Gastroesophageal sphincter (tissue), 4 donors: ENCODE data around the gene NAPG. TPM values are rescaled to one million over a fixed set of nuclear protein-coding genes. Genes with fewer than 3 reads are reported as not detected.
"Not testable (repeated sequence)": the region's sequence is repeated elsewhere in the genome, so short reads cannot be mapped to it uniquely, and the experiment has no call there.

Source experiments
- ATAC-seq: fragments of 150-250 bp; one replicate; pipeline ENCODE4 v1.9.1; 2016; ENCODE audit warnings: mild to moderate bottlenecking, moderate library complexity
- H3K27ac ChIP-seq, 4 donors: fragments of 200-600 bp; sonication (generic) in 3 of 4; 1 replicate in 3 of 4; 2 replicates in 1 of 4; pipeline ENCODE4 v1.5.1; 2016 to 2019
- H3K27me3 ChIP-seq: fragments of 200-600 bp; sonication (generic); one replicate; pipeline ENCODE4 v1.5.1; 2019
- H3K36me3 ChIP-seq, 2 donors: fragments of 200-600 bp; sonication (generic); one replicate each; pipeline ENCODE4 v1.5.1; 2019; ENCODE audit warnings: control low read depth in 1 of 2
- H3K4me1 ChIP-seq, 3 donors: fragments of 200-600 bp; sonication (generic); 1 replicate in 2 of 3; 2 replicates in 1 of 3; pipeline ENCODE4 v1.5.1; 2016 to 2019; ENCODE audit warnings: control low read depth in 2 of 3
- H3K4me3 ChIP-seq, 2 donors: fragments of 200-600 bp; sonication (generic); one replicate each; pipeline ENCODE4 v1.5.1; 2019; ENCODE audit warnings: mild to moderate bottlenecking in 1 of 2, moderate library complexity in 1 of 2
- H3K9me3 ChIP-seq, 3 donors: fragments of 200-600 bp; sonication (generic); one replicate each; pipeline ENCODE4 v1.5.1; 2017 to 2019; ENCODE audit warnings: control low read depth in 2 of 3
- CTCF ChIP-seq, 4 experiments: fragments of 200-600 bp in 2 of 4; fragments of 450-650 bp in 2 of 4; sonication (generic) in 1 of 4; IDR thresholded peaks; one replicate each; pipeline ENCODE4 v1.5.1; 2017 to 2019; ENCODE audit warnings: antibody characterized with exemption in 4 of 4, mild to moderate bottlenecking in 2 of 4, moderate library complexity in 2 of 4
- EP300 ChIP-seq: sonication (generic); formaldehyde crosslinking; IDR thresholded peaks from one replicate; pipeline ENCODE4 v1.6.1; 2017; ENCODE audit warnings: antibody characterized with exemption, mild to moderate bottlenecking
- POLR2A ChIP-seq, 2 donors: fragments of 450-650 bp; IDR thresholded peaks; one replicate each; pipeline ENCODE4 v1.6.1; 2017; ENCODE audit warnings: antibody characterized with exemption in 2 of 2, mild to moderate bottlenecking in 2 of 2, moderate library complexity in 1 of 2
- POLR2AphosphoS5 ChIP-seq: sonication (generic); formaldehyde crosslinking; IDR thresholded peaks from one replicate; pipeline ENCODE4 v1.6.1; 2017; ENCODE audit warnings: antibody characterized with exemption
- WGBS, 2 donors: methylation state at CpG; one replicate each; pipeline ENCODE4 v1.1.5; 2018; ENCODE audit warnings: low coverage in 1 of 2; 5-methylcytosine and 5-hydroxymethylcytosine counted together
- total RNA-seq, 4 donors: library from RNA; depleted of rRNA; stranded (reverse); fragments of >200 nt; gene quantifications; one replicate each; pipeline ENCODE4 v1.1.0, GENCODE V29; 2016

NAPG gene
- total RNA-seq, 4 donors from 2014 or later = 39.2 to 57.5 (median 45.0) TPM

GRCh38 chr18:10570622-10571021 is 44.8 kb downstream of the NAPG start:
- no peaks in the 10 kb centered on the region for H3K4me1 ChIP-seq
- no peak for TF ChIP-seq POLR2A (IDR thresholded peaks at IDR 0.05)
- TF ChIP-seq POLR2AphosphoS5 = no peak
- TF ChIP-seq CTCF (IDR thresholded peaks at IDR 0.05) = no peak
- no peak for TF ChIP-seq EP300
- no peaks in the 10 kb centered on the region for H3K36me3 ChIP-seq
- no peak overlapping the region for H3K27ac ChIP-seq
- 82 to 100% methylated on average over 1 of the region's 1 CpG for WGBS, 2 donors
- ATAC-seq = no peak
- no peaks in the 10 kb centered on the region for H3K9me3 ChIP-seq
- H3K4me3 ChIP-seq = no peak overlapping the region
- no peaks in the 10 kb centered on the region for H3K27me3 ChIP-seq

- no peaks in the 10 kb centered on the region for H3K4me1 ChIP-seq
- no peaks in the 10 kb centered on the region for H3K27me3 ChIP-seq
- H3K9me3 ChIP-seq = no peaks in the 10 kb centered on the region
- no peak overlapping the region for H3K4me3 ChIP-seq
- H3K36me3 ChIP-seq = no peaks in the 10 kb centered on the region
- no peak overlapping the region for H3K27ac ChIP-seq
- no peak for ATAC-seq
- TF ChIP-seq POLR2A (IDR thresholded peaks at IDR 0.05) (no peak), EP300 (no peak), POLR2AphosphoS5 (no peak), CTCF (IDR thresholded peaks at IDR 0.05) (no peak)
- no CpG with 5 or more reads among the region's 2 CpGs for WGBS, 2 donors
Observed at GRCh38 chr18:10571537-10571936, 45.7 kb downstream of the NAPG start.

GRCh38 chr18:10573261-10573660 is 47.4 kb downstream of the NAPG start:
- H3K36me3 ChIP-seq, H3K9me3 ChIP-seq, H3K27ac ChIP-seq, ATAC-seq, H3K4me1 ChIP-seq, H3K4me3 ChIP-seq, H3K27me3 ChIP-seq: not testable (repeated sequence)
- no CpG with 5 or more reads among the region's 2 CpGs for WGBS, 2 donors

GRCh38 chr18:10574412-10574811 is 48.6 kb downstream of the NAPG start:
- H3K4me1 ChIP-seq, H3K9me3 ChIP-seq, H3K4me3 ChIP-seq, ATAC-seq, H3K36me3 ChIP-seq, H3K27ac ChIP-seq, H3K27me3 ChIP-seq: not testable (repeated sequence)
- WGBS, 2 donors = 75 to 85% methylated on average over 2 of the region's 2 CpGs

- not testable (repeated sequence) for H3K9me3 ChIP-seq, ATAC-seq, H3K27ac ChIP-seq, H3K4me1 ChIP-seq, H3K36me3 ChIP-seq, H3K4me3 ChIP-seq, H3K27me3 ChIP-seq
- no CpG with 5 or more reads among the region's 25 CpGs for WGBS, 2 donors
Observed at GRCh38 chr18:10577842-10578572, 52.2 kb downstream of the NAPG start.

GRCh38 chr18:10578573-10578899 is 52.7 kb downstream of the NAPG start:
- not testable (repeated sequence) for H3K27me3 ChIP-seq, H3K4me1 ChIP-seq, H3K36me3 ChIP-seq, ATAC-seq, H3K4me3 ChIP-seq, H3K27ac ChIP-seq, H3K9me3 ChIP-seq
- 93% methylated on average over 11 of the region's 11 CpGs; no CpG with 5 or more reads in 1 of the 2 donors for WGBS, 2 donors

GRCh38 chr18:10579079-10579867 is 53.4 kb downstream of the NAPG start:
- Histone ChIP-seq H3K27ac (no peak overlapping the region), H3K27me3 (no peaks in the 10 kb centered on the region), H3K9me3 (peaks cover 0 to 8% (median 0%) of the 10 kb centered on the region in 3 donors), H3K4me3 (no peak overlapping the region), H3K36me3 (no peaks in the 10 kb centered on the region), H3K4me1 (no peaks in the 10 kb centered on the region)
- WGBS, 2 donors = 71 to 80% methylated on average over 2 to 7 of the region's 12 CpGs
- ATAC-seq = no peak
- TF ChIP-seq EP300 (no peak), POLR2AphosphoS5 (no peak), CTCF (IDR thresholded peaks at IDR 0.05) (no peak), POLR2A (IDR thresholded peaks at IDR 0.05) (no peak)
